DND-41 (cell line): ENCODE results near the gene CRYBG1.

Experiments used
- EZH2 ChIP-seq: IDR thresholded peaks from 3 replicates; pipeline ENCODE4 v1.6.1; 2012; ENCODE audit warnings: borderline replicate concordance, low read depth, mild to moderate bottlenecking, moderate library complexity, low read length, inconsistent platforms; ENCODE audit not compliant: severe bottlenecking
- TF ChIP-seq, protein P1 (sequence below): IDR thresholded peaks from 2 replicates; pipeline ENCODE4 v1.5.1; 2012; ENCODE audit warnings: borderline replicate concordance, low read length, moderate library complexity, mild to moderate bottlenecking; ENCODE audit not compliant: poor library complexity, severe bottlenecking; ENCODE audit errors: extremely low read depth

DNA sequence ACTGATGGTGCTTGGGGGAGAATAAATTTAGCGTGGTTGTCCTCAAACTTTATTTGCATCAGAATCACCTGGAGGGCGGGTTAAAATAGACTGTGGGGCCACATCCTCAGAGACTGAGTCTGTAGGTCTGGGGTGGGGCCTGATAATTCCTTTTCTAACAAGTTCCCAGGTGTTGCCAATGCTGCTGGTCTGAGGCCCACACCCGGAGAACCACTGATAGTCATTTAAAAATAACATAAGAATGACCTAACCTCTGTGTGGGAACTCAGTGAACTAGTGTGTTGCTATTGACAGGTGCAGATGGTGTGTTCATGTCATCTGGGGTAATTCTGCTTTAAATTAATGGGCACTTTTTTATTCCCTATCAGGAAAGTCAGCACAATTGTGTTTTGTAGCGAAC, 204.0 kb downstream of the CRYBG1 start:
- TF ChIP-seq, protein P1, sequence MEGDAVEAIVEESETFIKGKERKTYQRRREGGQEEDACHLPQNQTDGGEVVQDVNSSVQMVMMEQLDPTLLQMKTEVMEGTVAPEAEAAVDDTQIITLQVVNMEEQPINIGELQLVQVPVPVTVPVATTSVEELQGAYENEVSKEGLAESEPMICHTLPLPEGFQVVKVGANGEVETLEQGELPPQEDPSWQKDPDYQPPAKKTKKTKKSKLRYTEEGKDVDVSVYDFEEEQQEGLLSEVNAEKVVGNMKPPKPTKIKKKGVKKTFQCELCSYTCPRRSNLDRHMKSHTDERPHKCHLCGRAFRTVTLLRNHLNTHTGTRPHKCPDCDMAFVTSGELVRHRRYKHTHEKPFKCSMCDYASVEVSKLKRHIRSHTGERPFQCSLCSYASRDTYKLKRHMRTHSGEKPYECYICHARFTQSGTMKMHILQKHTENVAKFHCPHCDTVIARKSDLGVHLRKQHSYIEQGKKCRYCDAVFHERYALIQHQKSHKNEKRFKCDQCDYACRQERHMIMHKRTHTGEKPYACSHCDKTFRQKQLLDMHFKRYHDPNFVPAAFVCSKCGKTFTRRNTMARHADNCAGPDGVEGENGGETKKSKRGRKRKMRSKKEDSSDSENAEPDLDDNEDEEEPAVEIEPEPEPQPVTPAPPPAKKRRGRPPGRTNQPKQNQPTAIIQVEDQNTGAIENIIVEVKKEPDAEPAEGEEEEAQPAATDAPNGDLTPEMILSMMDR = no peak
- TF ChIP-seq EZH2 = no peak
